Nephron progenitor cell (in vitro differentiated cells): Measurements from ENCODE around the gene PPP1R17.

Experiments
- DNase-seq: peaks from one replicate; pipeline ENCODE4 v3.0.0; 2021
- H3K27ac Mint-ChIP-seq: 2 replicates; pipeline ENCODE4 v1.8.0; 2021; ENCODE audit warnings: mild to moderate bottlenecking, moderate library complexity, mixed read lengths
- H3K27me3 Mint-ChIP-seq: 2 replicates; pipeline ENCODE4 v1.8.0; 2021; ENCODE audit warnings: mild to moderate bottlenecking, low read depth, mixed read lengths; ENCODE audit not compliant: poor library complexity
- H3K36me3 Mint-ChIP-seq: 2 replicates; pipeline ENCODE4 v1.8.0; 2021; ENCODE audit warnings: low read depth, mixed read lengths
- H3K4me1 Mint-ChIP-seq: 2 replicates; pipeline ENCODE4 v1.8.0; 2021; ENCODE audit warnings: mixed read lengths
- H3K4me3 Mint-ChIP-seq: 2 replicates; pipeline ENCODE4 v1.8.0; 2021; ENCODE audit warnings: mild to moderate bottlenecking, moderate library complexity, mixed read lengths
- H3K9me3 Mint-ChIP-seq: 2 replicates; pipeline ENCODE4 v1.8.0; 2021; ENCODE audit warnings: mild to moderate bottlenecking, moderate library complexity, mixed read lengths
- CTCF ChIP-seq: fragments of 200-600 bp; sonication (generic); IDR thresholded peaks from 2 replicates; pipeline ENCODE4 v1.5.0; 2021; ENCODE audit warnings: antibody characterized with exemption

Gene PPP1R17

GRCh38 chr7:31669461-31669860 is 17.6 kb upstream of the PPP1R17 start:
- no peak for TF ChIP-seq CTCF
- Mint-ChIP-seq H3K4me3 (no peak overlapping the region), H3K9me3 (peaks cover 25% of the 10 kb centered on the region), H3K27me3 (peaks cover 6% of the 10 kb centered on the region), H3K4me1 (no peaks in the 10 kb centered on the region), H3K36me3 (no peaks in the 10 kb centered on the region), H3K27ac (no peak overlapping the region)
- no peak for DNase-seq

- Mint-ChIP-seq H3K27me3 (no peaks in the 10 kb centered on the region), H3K36me3 (no peaks in the 10 kb centered on the region), H3K9me3 (no peaks in the 10 kb centered on the region), H3K27ac (no peak overlapping the region), H3K4me1 (no peaks in the 10 kb centered on the region), H3K4me3 (no peak overlapping the region)
- no peak for DNase-seq
- no peak for TF ChIP-seq CTCF
Observed at GRCh38 chr7:31679574-31680305, 7.3 kb upstream of the PPP1R17 start.

- H3K27ac Mint-ChIP-seq = no peak overlapping the region
- H3K4me1 Mint-ChIP-seq = peaks cover 4% of the 10 kb centered on the region
- H3K27me3 Mint-ChIP-seq = no peaks in the 10 kb centered on the region
- no peak for TF ChIP-seq CTCF
- no peaks in the 10 kb centered on the region for H3K36me3 Mint-ChIP-seq
- DNase-seq = no peak
- H3K4me3 Mint-ChIP-seq = no peak overlapping the region
- H3K9me3 Mint-ChIP-seq = no peaks in the 10 kb centered on the region
Observed at GRCh38 chr7:31683445-31684225, 3.4 kb upstream of the PPP1R17 start.

GRCh38 chr7:31688372-31688771 is 1.4 kb downstream of the PPP1R17 start:
- Mint-ChIP-seq H3K36me3 (no peaks in the 10 kb centered on the region), H3K4me3 (no peak overlapping the region), H3K9me3 (no peaks in the 10 kb centered on the region), H3K27me3 (peaks cover 3% of the 10 kb centered on the region), H3K27ac (no peak overlapping the region), H3K4me1 (peaks cover 44% of the 10 kb centered on the region)
- TF ChIP-seq CTCF = no peak
- DNase-seq = no peak

- no peaks in the 10 kb centered on the region for H3K9me3 Mint-ChIP-seq
- no peak for TF ChIP-seq CTCF
- no peak overlapping the region for H3K4me3 Mint-ChIP-seq
- peaks cover 3% of the 10 kb centered on the region for H3K27me3 Mint-ChIP-seq
- H3K27ac Mint-ChIP-seq = no peak overlapping the region
- no peak for DNase-seq
- H3K4me1 Mint-ChIP-seq = peaks cover 44% of the 10 kb centered on the region
- H3K36me3 Mint-ChIP-seq = no peaks in the 10 kb centered on the region
Observed at GRCh38 chr7:31688996-31689395, 2.0 kb downstream of the PPP1R17 start.
